Loucy (cell line): Measurements from ENCODE around the gene CCNA2.

Source experiments
- H2AFZ ChIP-seq: fragments of 200-600 bp; sonication (generic); 2 replicates; pipeline ENCODE4 v1.6.0; 2016; ENCODE audit warnings: antibody characterized with exemption, mild to moderate bottlenecking, low read length, moderate library complexity
- H3F3A ChIP-seq: fragments of 200-600 bp; 2 replicates; pipeline ENCODE4 v1.6.0; 2016; ENCODE audit warnings: antibody characterized with exemption, low read depth, mild to moderate bottlenecking
- H3K27me3 ChIP-seq: fragments of 200-600 bp; sonication (generic); 2 replicates; pipeline ENCODE4 v1.6.1; 2014; ENCODE audit warnings: low read length, mild to moderate bottlenecking; ENCODE audit not compliant: insufficient read depth, poor library complexity, severe bottlenecking
- H3K36me3 ChIP-seq: fragments of 200-600 bp; sonication (generic); 2 replicates; pipeline ENCODE4 v1.6.1; 2016; ENCODE audit warnings: low read length; ENCODE audit not compliant: insufficient read depth
- H3K4me1 ChIP-seq: fragments of 200-600 bp; sonication (generic); 2 replicates; pipeline ENCODE4 v1.5.1; 2014; ENCODE audit warnings: low read length, mild to moderate bottlenecking; ENCODE audit not compliant: insufficient read depth, poor library complexity, severe bottlenecking
- H3K4me2 ChIP-seq: fragments of 200-600 bp; sonication (generic); 2 replicates; pipeline ENCODE4 v1.6.0; 2014; ENCODE audit warnings: antibody characterized with exemption, low read length, low read depth, mild to moderate bottlenecking; ENCODE audit not compliant: poor library complexity, severe bottlenecking
- H3K4me3 ChIP-seq: fragments of 200-600 bp; sonication (generic); 2 replicates; pipeline ENCODE4 v1.5.1; 2014; ENCODE audit warnings: low read length, mild to moderate bottlenecking, mixed read lengths; ENCODE audit not compliant: poor library complexity, severe bottlenecking
- H3K79me2 ChIP-seq: fragments of 200-600 bp; sonication (generic); 2 replicates; pipeline ENCODE4 v1.6.1; 2014; ENCODE audit warnings: low read length; ENCODE audit not compliant: insufficient read depth
- H3K9ac ChIP-seq: fragments of 200-600 bp; sonication (generic); 2 replicates; pipeline ENCODE4 v1.6.0; 2014; ENCODE audit warnings: mild to moderate bottlenecking, low read depth, low read length, moderate library complexity; ENCODE audit not compliant: poor library complexity, severe bottlenecking
- H3K9me2 ChIP-seq: fragments of 200-600 bp; sonication (generic); replicated peaks from 2 replicates; pipeline ENCODE4 v1.6.1; 2016; ENCODE audit warnings: low read depth, low read length, mixed read lengths
- H3K9me3 ChIP-seq: fragments of 200-600 bp; sonication (generic); 2 replicates; pipeline ENCODE4 v1.6.1; 2014; ENCODE audit warnings: mild to moderate bottlenecking, antibody characterized with exemption, low read length, low read depth; ENCODE audit not compliant: insufficient read depth
- H4K20me1 ChIP-seq: fragments of 200-600 bp; sonication (generic); 2 replicates; pipeline ENCODE4 v1.6.0; 2014; ENCODE audit warnings: antibody characterized with exemption, low read length, mild to moderate bottlenecking; ENCODE audit not compliant: insufficient read depth, poor library complexity, severe bottlenecking
- EZH2phosphoT487 ChIP-seq: fragments of 200-600 bp; IDR thresholded peaks from 2 replicates; pipeline ENCODE4 v1.6.1; 2018; ENCODE audit warnings: antibody characterized with exemption, mild to moderate bottlenecking, moderate library complexity, borderline replicate concordance
- TF ChIP-seq, protein P1 (sequence below): fragments of 200-600 bp; sonication (generic); conservative IDR thresholded peaks from 2 replicates; pipeline ENCODE4 v1.5.1; 2014; ENCODE audit warnings: mild to moderate bottlenecking, antibody characterized with exemption, low read length

Gene CCNA2

GRCh38 chr4:121788896-121789295 lies 34.8 kb downstream of the CCNA2 start:
- Histone ChIP-seq H3K4me1 (no peaks in the 10 kb centered on the region), H3K9ac (no peak overlapping the region), H3K4me3 (no peak overlapping the region), H3K9me3 (no peaks in the 10 kb centered on the region), H2AFZ (no peak overlapping the region), H3F3A (no peaks in the 10 kb centered on the region), H3K36me3 (no peaks in the 10 kb centered on the region), H4K20me1 (no peaks in the 10 kb centered on the region), H3K27me3 (peaks cover 4% of the 10 kb centered on the region), H3K79me2 (no peaks in the 10 kb centered on the region), H3K4me2 (no peak overlapping the region), H3K9me2 (no peaks in the 10 kb centered on the region)
- TF ChIP-seq EZH2phosphoT487, result no peak
- TF ChIP-seq, protein P1, sequence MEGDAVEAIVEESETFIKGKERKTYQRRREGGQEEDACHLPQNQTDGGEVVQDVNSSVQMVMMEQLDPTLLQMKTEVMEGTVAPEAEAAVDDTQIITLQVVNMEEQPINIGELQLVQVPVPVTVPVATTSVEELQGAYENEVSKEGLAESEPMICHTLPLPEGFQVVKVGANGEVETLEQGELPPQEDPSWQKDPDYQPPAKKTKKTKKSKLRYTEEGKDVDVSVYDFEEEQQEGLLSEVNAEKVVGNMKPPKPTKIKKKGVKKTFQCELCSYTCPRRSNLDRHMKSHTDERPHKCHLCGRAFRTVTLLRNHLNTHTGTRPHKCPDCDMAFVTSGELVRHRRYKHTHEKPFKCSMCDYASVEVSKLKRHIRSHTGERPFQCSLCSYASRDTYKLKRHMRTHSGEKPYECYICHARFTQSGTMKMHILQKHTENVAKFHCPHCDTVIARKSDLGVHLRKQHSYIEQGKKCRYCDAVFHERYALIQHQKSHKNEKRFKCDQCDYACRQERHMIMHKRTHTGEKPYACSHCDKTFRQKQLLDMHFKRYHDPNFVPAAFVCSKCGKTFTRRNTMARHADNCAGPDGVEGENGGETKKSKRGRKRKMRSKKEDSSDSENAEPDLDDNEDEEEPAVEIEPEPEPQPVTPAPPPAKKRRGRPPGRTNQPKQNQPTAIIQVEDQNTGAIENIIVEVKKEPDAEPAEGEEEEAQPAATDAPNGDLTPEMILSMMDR, result no peak

- H3F3A ChIP-seq, result no peaks in the 10 kb centered on the region
- H3K9me2 ChIP-seq, result no peaks in the 10 kb centered on the region
- H3K4me3 ChIP-seq, result no peak overlapping the region
- TF ChIP-seq EZH2phosphoT487, result no peak
- TF ChIP-seq, protein P1, result no peak
- H3K9me3 ChIP-seq, result no peaks in the 10 kb centered on the region
- H3K4me2 ChIP-seq, result no peak overlapping the region
- H3K4me1 ChIP-seq, result no peaks in the 10 kb centered on the region
- H3K9ac ChIP-seq, result no peak overlapping the region
- H3K27me3 ChIP-seq, result peaks cover 3% of the 10 kb centered on the region
- H3K36me3 ChIP-seq, result no peaks in the 10 kb centered on the region
- no peaks in the 10 kb centered on the region for H3K79me2 ChIP-seq
- H4K20me1 ChIP-seq, result no peaks in the 10 kb centered on the region
- H2AFZ ChIP-seq, result no peak overlapping the region
Measured at GRCh38 chr4:121786221-121786620, 37.5 kb downstream of the CCNA2 start.

GRCh38 chr4:121785479-121785878 lies 38.2 kb downstream of the CCNA2 start:
- Histone ChIP-seq H3K4me3 (no peak overlapping the region), H3K36me3 (no peaks in the 10 kb centered on the region), H3K9me2 (no peaks in the 10 kb centered on the region), H3K27me3 (no peaks in the 10 kb centered on the region), H3K4me1 (no peaks in the 10 kb centered on the region), H3K4me2 (no peak overlapping the region), H3K9ac (no peak overlapping the region), H2AFZ (no peak overlapping the region), H3K9me3 (no peaks in the 10 kb centered on the region), H3F3A (no peaks in the 10 kb centered on the region), H3K79me2 (no peaks in the 10 kb centered on the region), H4K20me1 (no peaks in the 10 kb centered on the region)
- TF ChIP-seq, protein P1, result no peak
- no peak for TF ChIP-seq EZH2phosphoT487
